GM18868 (cell line): ENCODE results near the gene LMTK3.
"Not testable (repeated sequence)": the region's sequence is repeated elsewhere in the genome, so short reads cannot be mapped to it uniquely, and the experiment has no call there.

Experiments used
- ATAC-seq: cut with Tn5 transposase; IDR thresholded peaks from one replicate; pipeline ENCODE4 v1.9.1; 2021; ENCODE audit warnings: mild to moderate bottlenecking, moderate library complexity; ENCODE audit not compliant: unreplicated experiment

The LMTK3 gene

DNA sequence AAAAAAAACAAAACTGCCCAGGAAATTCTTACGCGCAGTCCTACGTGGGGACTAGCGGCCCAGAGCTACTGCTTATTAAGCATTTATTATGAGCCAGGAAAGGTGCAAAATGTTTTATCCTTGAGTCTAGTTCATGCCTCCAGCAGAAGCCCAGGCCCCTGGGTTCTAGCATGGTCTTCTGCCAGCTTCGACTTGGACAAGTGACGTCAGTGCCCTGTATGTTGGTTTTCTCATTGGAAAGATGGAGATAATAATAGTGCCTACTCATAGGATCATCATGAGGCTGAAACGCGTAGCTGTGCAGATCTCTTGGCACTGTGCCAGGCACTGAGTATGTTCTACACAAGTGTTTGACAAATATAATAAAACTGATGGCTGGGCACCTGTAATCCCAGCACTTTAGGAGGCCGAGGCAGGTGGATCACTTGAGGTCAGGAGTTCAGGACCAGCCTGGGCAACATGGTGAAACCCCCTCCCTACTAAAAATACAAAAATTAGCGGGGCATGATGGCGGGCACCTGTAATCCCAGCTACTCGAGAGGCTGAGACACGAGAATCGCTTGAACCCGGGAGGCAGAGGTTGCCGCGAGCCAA is 28.0 kb upstream of the LMTK3 start:
- ATAC-seq, result no peak

- not testable (repeated sequence) for ATAC-seq
Measured at GRCh38 chr19:48538057-48538456, 26.4 kb upstream of the LMTK3 start.

DNA sequence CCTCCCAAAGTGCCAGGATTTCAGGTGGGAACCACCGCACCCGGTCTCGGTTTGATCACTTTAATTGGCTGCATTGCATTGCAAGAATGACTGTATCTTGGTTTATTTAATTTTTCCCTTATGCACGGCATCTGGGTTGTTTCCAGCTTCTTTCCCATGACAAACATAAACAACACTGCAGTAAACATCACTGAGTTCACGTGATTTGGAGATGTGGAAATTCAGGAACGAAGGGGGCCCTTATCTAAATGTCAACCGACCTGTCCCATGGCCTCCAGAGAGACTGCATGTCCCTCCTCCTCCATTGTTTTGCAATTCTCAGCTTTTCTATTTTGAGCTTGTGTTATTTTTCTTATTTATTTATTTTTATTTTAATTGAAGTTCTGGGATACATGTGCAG is 25.9 kb upstream of the LMTK3 start:
- ATAC-seq, result no peak

DNA sequence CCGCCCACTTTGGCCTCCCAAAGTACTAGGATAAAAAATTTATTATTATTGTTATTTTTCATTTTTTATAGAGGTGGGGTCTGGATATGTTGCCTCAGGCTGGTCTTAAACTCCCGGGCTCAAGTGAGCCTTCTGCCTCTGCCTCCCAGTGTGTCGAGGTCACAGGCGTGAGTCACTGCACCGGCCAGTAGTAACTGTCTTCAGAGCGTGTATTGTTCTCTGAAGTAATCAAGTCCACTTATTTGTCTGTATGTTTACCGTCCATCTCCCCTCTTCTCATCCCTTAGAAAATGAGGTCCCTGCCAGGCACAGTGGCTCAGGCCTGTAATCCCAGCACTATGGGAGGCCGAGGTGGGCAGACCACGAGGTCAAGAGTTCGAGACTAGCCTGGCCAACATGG is 22.1 kb upstream of the LMTK3 start:
- no peak for ATAC-seq

DNA sequence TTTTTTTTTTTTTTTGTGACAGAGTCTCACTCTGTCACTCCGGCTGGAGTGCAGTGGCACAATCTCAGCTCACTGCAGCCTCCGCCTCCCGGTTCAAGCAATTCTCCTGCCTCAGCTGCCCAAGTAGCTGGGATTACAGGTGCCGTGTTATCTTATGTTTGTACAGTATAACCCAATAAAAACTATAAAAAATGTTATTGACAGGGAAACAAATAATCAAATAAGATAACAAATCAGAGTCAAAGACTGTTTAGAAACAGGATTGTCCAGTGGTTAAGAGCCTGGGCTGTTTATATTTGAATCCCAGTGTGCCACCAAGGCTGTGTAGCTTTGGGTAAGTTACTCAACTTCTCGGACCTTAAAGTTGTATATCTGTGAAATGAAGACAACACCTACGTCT is 19.1 kb upstream of the LMTK3 start:
- ATAC-seq, result no peak

GRCh38 chr19:48530066-48530720 is 18.6 kb upstream of the LMTK3 start:
- no peak for ATAC-seq

- no peak for ATAC-seq
Measured at GRCh38 chr19:48529156-48529555, 17.5 kb upstream of the LMTK3 start.

GRCh38 chr19:48524732-48525131 is 13.1 kb upstream of the LMTK3 start:
- no peak for ATAC-seq

- no peak for ATAC-seq
Measured at GRCh38 chr19:48524221-48524620, 12.6 kb upstream of the LMTK3 start.

DNA sequence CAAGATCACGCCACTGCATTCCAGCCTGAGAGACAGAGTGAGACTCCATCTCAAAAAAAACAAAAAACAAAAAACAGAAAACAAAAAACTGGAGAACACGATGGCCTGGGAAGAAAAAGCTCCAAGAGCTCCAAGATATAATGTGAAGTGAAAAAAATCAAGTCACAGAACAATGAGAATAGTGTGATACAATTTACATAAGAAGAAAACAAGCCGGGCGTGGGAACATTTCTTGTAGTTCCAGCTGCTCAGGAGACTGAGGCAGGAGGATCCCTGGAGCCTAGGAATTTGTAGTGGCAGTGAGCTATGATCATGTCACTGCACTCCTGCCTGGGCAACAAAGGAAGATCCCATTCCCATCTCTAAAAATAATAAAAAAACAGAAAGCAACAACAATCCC is 8.5 kb upstream of the LMTK3 start:
- ATAC-seq, result no peak

DNA sequence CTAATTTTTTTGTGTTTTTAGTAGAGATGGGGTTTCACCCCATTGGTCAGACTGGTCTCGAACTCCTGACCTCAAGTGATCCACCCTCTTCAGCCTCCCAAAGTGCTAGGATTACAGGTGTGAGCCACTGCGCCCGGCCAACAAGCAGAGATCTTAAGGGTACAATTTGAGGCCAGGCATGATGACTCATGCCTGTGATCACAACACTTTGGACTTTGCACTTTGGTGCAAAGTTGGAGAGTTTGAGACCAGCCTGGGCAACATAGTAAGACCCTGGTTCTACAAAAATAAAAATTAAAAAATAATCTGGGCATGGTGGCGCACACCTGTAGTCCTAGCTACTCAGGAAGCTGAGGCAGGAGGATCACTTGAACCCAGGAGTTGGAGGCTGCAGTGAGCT is 7.8 kb upstream of the LMTK3 start:
- ATAC-seq, result not testable (repeated sequence)

DNA sequence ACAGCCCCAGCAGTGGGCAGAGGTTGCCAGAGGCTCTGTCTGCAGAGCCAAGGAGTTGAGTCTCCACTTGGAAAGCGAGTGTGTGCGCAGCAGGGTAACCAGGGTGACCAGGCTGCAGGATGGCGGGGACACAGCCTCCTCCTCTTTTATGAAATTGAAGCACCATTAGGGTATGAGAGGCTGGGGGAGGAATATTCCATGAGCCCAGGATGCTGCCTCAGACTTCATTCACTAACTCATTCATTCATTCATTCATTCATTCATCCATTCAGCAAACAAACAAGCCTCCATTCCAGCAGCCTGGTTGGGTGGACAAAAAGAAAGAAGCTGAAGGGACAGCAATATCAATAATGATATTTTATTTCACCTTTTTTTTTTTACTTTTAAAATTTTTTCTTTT is 6.6 kb upstream of the LMTK3 start:
- ATAC-seq, result no peak

GRCh38 chr19:48516536-48516935 is 4.9 kb upstream of the LMTK3 start:
- ATAC-seq, result no peak

GRCh38 chr19:48514123-48514458 is 2.5 kb upstream of the LMTK3 start:
- no peak for ATAC-seq

DNA sequence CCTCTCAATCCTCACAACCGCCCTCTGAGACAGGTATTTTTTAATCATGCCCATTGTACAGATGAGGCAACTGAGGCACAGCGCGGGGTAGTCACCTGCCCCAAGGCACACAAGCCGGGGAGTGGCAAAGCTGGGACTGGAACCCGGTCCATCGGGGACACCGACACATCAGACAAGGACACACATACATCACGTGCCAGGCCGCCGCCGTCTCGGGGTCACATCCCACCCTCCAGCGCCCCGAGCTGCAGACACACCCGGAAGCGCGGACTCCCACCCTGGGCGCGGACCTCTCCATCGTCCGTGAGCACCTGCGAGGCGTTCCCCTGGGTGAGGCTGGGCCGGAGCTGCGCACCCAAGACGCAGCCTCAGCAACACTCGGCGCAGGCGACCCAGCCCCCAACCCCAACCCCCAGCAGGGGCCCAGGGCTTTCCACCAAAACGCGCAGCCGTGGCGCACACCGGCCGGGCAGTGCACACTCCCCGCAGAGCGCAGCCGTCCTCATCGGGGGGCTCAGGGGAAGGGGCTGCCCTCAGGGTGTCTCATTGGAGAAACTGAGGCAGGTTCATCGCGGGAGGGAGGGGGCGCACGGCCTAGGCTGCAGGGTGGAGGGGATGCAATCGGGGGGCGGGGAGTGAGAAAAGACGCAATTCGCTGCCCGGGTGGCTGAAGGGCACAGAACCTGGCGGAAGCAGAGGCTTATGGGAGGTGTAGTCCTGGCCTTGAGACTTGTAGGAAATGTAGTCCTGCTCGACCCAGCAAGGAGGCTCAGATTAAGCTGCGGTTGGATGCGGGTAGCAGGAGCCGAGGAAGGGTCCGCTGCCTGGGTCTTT is 1.9 kb upstream of the LMTK3 start:
- ATAC-seq, result no peak

- ATAC-seq, result no peak
Measured at GRCh38 chr19:48512504-48513288, 1.1 kb upstream of the LMTK3 start.

DNA sequence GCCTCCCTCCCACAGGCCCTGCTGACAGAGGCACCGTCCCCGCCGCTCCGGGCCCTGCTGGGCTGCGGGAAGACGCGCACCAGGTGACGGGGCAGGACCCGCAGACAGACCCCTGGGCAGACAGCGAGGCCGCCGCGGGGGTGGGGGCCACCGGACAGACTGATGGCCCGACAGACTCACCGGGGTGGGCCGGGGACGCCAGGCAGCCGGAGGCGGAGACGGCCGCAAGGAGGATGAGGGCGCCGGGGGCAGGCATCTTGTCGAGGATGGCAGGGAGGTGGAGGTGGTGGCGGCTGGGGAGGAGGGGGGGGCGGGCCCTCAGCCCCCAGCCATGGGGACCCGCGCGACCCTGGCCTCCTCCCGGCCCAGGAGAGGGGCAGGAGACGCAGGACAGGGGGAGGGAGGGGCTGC is 309 bp downstream of the LMTK3 start:
- no peak for ATAC-seq

DNA sequence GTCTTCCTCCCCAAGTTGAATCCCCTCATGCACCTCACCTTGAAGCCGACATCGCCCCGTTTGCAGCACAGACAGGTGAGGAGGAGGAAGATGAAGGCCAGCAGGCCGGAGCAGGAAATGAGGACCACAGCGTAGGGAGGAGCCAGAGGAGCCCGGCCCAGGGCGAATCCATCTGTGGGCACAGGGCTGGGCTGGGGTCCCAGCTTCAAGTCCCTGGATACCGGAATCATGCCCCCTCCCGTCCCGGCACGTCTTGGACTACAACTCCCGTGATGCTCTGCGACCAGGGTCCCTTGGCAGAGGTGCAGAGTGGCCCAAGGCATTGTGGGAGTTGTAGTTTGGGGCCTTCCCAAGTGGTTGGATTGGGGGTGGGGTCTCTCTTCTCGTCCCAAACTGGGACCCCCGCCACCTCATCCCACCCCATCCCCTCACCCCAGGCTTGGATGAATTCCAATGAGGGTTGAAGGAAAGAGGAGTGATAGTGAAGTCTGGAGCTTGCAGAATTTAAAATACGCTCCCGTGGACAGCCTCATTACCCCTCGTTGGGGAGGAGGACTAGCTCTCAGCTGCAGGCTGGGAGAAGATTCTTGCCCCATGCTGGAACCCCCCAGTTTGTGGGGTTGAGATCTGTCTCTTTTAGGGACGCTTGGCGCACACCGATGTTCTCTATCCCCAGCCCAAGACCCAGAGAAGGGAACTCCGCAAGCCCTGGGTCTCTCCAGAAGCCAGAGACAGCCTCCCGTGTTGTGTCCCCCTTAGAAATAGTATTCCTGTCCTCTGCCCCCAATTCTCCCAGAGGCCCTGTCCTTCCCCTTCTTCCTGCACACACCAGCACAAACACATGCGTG is 990 bp downstream of the LMTK3 start:
- no peak for ATAC-seq

- ATAC-seq, result no peak
Measured at GRCh38 chr19:48509467-48510194, 2.0 kb downstream of the LMTK3 start.
